Keratinocyte (primary cell): Measurements from ENCODE around the gene PAN2.

ENCODE experiments used
- CTCF ChIP-seq, 3 experiments: IDR thresholded peaks in 1 of 3; conservative IDR thresholded peaks in 1 of 3; optimal IDR thresholded peaks in 1 of 3; 2 replicates in 2 of 3; 3 replicates in 1 of 3; pipeline versions ENCODE3 to v1.5.1; 2011; ENCODE audit warnings: low read length in 3 of 3, mild to moderate bottlenecking in 3 of 3, moderate library complexity in 2 of 3, control low read depth in 1 of 3, inconsistent platforms in 1 of 3; ENCODE audit not compliant: insufficient read depth in 2 of 3; ENCODE audit errors: extremely low read depth in 1 of 3
- EZH2 ChIP-seq: IDR thresholded peaks from one replicate; pipeline ENCODE4 v1.6.1; 2012; ENCODE audit warnings: inconsistent platforms, mild to moderate bottlenecking, low read length, moderate library complexity

GRCh38 chr12:56326533-56326932, 7.3 kb downstream of the PAN2 start:
- TF ChIP-seq CTCF (optimal IDR thresholded peaks at IDR 0.05 in 1 of 3, IDR thresholded peaks at IDR 0.05 in 1 of 3, conservative IDR thresholded peaks at IDR 0.05 in 1 of 3; ENCODE audit: extremely low read depth in 1 of 3, insufficient read depth in 2 of 3, low read length in 3 of 3) (no peak), EZH2 (no peak)
